NCI-H2227 treated with DMSO at 0.1 percent for 48 hours (cell line): ENCODE results near the gene ARHGAP26.
"Not testable (repeated sequence)": the region's sequence is repeated elsewhere in the genome, so short reads cannot be mapped to it uniquely, and the experiment has no call there.

Experiments
- DNase-seq: peaks from one replicate; lab custom pipeline; 2025; lab: John Stamatoyannopoulos, UW

The ARHGAP26 gene

GRCh38 chr5:143090044-143090443 lies 319.9 kb downstream of the ARHGAP26 start:
- DNase-seq, result not testable (repeated sequence)

- not testable (repeated sequence) for DNase-seq
Observed at GRCh38 chr5:143092711-143093451, 322.7 kb downstream of the ARHGAP26 start.

GRCh38 chr5:143093452-143094086 lies 323.4 kb downstream of the ARHGAP26 start:
- no peak for DNase-seq

- no peak for DNase-seq
Observed at GRCh38 chr5:143094087-143094521, 323.9 kb downstream of the ARHGAP26 start.

GRCh38 chr5:143094608-143095007 lies 324.4 kb downstream of the ARHGAP26 start:
- not testable (repeated sequence) for DNase-seq

GRCh38 chr5:143101121-143101520 lies 330.9 kb downstream of the ARHGAP26 start:
- no peak for DNase-seq

- DNase-seq, result no peak
Observed at GRCh38 chr5:143101725-143102386, 331.7 kb downstream of the ARHGAP26 start.

GRCh38 chr5:143102411-143102810 lies 332.2 kb downstream of the ARHGAP26 start:
- DNase-seq, result no peak

- DNase-seq, result no peak
Observed at GRCh38 chr5:143105216-143105905, 335.2 kb downstream of the ARHGAP26 start.

- no peak for DNase-seq
Observed at GRCh38 chr5:143106174-143106573, 336.0 kb downstream of the ARHGAP26 start.

GRCh38 chr5:143108498-143109128 lies 338.4 kb downstream of the ARHGAP26 start:
- no peak for DNase-seq

- no peak for DNase-seq
Observed at GRCh38 chr5:143110591-143110990, 340.4 kb downstream of the ARHGAP26 start.

- no peak for DNase-seq
Observed at GRCh38 chr5:143111799-143112198, 341.6 kb downstream of the ARHGAP26 start.

- DNase-seq, result no peak
Observed at GRCh38 chr5:143113461-143113860, 343.3 kb downstream of the ARHGAP26 start.

GRCh38 chr5:143114481-143114880 lies 344.3 kb downstream of the ARHGAP26 start:
- DNase-seq, result no peak

GRCh38 chr5:143115381-143115780 lies 345.2 kb downstream of the ARHGAP26 start:
- no peak for DNase-seq

- no peak for DNase-seq
Observed at GRCh38 chr5:143116814-143117213, 346.6 kb downstream of the ARHGAP26 start.

- DNase-seq, result no peak
Observed at GRCh38 chr5:143117821-143118220, 347.6 kb downstream of the ARHGAP26 start.

GRCh38 chr5:143118222-143118621 lies 348.0 kb downstream of the ARHGAP26 start:
- no peak for DNase-seq

- not testable (repeated sequence) for DNase-seq
Observed at GRCh38 chr5:143118818-143119217, 348.6 kb downstream of the ARHGAP26 start.

- no peak for DNase-seq
Observed at GRCh38 chr5:143119291-143119769, 349.2 kb downstream of the ARHGAP26 start.

- DNase-seq, result no peak
Observed at GRCh38 chr5:143119881-143120341, 349.7 kb downstream of the ARHGAP26 start.
